Right lobe of liver (tissue), 6 donors: Measurements from ENCODE around the gene TMEM132D. TPM values are rescaled to one million over a fixed set of nuclear protein-coding genes. Genes with fewer than 3 reads are reported as not detected.

Source experiments
- ATAC-seq, 4 donors: fragments of 200-7000 bp; cut with Tn5 transposase; one replicate each; pipeline ENCODE4 v1.9.1; 2020; ENCODE audit warnings: mild to moderate bottlenecking in 4 of 4, moderate library complexity in 4 of 4
- DNase-seq, 3 donors: peaks; one replicate each; pipeline ENCODE4 v3.0.0-alpha.2; 2020
- H3K27ac ChIP-seq, 3 donors: fragments of 200-600 bp; one replicate each; pipeline ENCODE4 v1.8.0; 2022
- H3K27me3 ChIP-seq, 2 donors: fragments of 200-600 bp; one replicate each; pipeline ENCODE4 v1.8.0; 2022
- H3K36me3 ChIP-seq, 4 donors: fragments of 200-600 bp; sonication (generic) in 1 of 4; one replicate each; pipeline versions ENCODE4 v1.5.1 to v1.8.0; 2017 to 2022; ENCODE audit warnings: control low read depth in 1 of 4
- H3K4me1 ChIP-seq, 4 donors: fragments of 200-600 bp; sonication (generic) in 1 of 4; one replicate each; pipeline versions ENCODE4 v1.5.1 to v1.8.0; 2017 to 2022; ENCODE audit warnings: control low read depth in 1 of 4
- H3K4me3 ChIP-seq, 3 donors: fragments of 200-600 bp; one replicate each; pipeline ENCODE4 v1.8.0; 2022
- H3K9me3 ChIP-seq, 4 donors: fragments of 200-600 bp; sonication (generic) in 1 of 4; one replicate each; pipeline versions ENCODE4 v1.5.1 to v1.8.0; 2017 to 2022; ENCODE audit warnings: control low read depth in 1 of 4
- CTCF ChIP-seq, 4 donors: fragments of 200-600 bp in 3 of 4; fragments of 450-650 bp in 1 of 4; IDR thresholded peaks; one replicate each; pipeline versions ENCODE4 v1.5.1 to v1.8.0; 2016 to 2022; ENCODE audit warnings: antibody characterized with exemption in 4 of 4, mild to moderate bottlenecking in 2 of 4
- POLR2A ChIP-seq: fragments of 450-650 bp; IDR thresholded peaks from one replicate; pipeline ENCODE4 v1.6.1; 2017; ENCODE audit warnings: antibody characterized with exemption, mild to moderate bottlenecking
- WGBS: methylation state at CpG from one replicate; pipeline ENCODE4 v1.1.6; 2018; ENCODE audit warnings: low coverage, low lambda C conversion rate; ENCODE audit not compliant: insufficient coverage; ENCODE audit errors: missing lambda C conversion rate; 5-methylcytosine and 5-hydroxymethylcytosine counted together
- intact Hi-C, 2 donors: fragments of 100-400 bp; cut with DNase I; formaldehyde crosslinking; loops; one replicate each; pipeline versions ENCODE4 v1.11.2 to v1.14.1; 2022
- total RNA-seq, 6 experiments: library from RNA; depleted of rRNA in 2 of 6; stranded (reverse); fragments of >200 nt in 2 of 6; fragmentation: NEBNext Ultra II Directional in 3 of 6; extraction: Animal tissue kit (Norgen Biotek cat#: 25700) in 3 of 6; gene quantifications; one replicate each; pipeline versions ENCODE4 v1.1.0 to v1.2.4, GENCODE V29; 2016 to 2023
- donor health status: DM: no; HTN: yes; CAD: no.
- donor health status: DM: no; HTN: no; CAD: no.
- donor health status: DM: no; HTN: no; CAD: no.
- donor health status: DM: no; HTN: yes; CAD: no.
- donor health status: DM: no; HTN: yes; CAD: no.

Gene TMEM132D
- total RNA-seq, 6 experiments from 2014 or later: 0.10 to 0.35 (median 0.33) TPM; not detected in 3

GRCh38 chr12:129558036-129558435 lies 345.8 kb downstream of the TMEM132D start:
- Histone ChIP-seq H3K27ac (no peak overlapping the region), H3K4me3 (no peak overlapping the region), H3K36me3 (no peaks in the 10 kb centered on the region), H3K9me3 (no peaks in the 10 kb centered on the region), H3K4me1 (no peaks in the 10 kb centered on the region), H3K27me3 (no peaks in the 10 kb centered on the region)
- ATAC-seq: no peak
- WGBS: 29% methylated on average over 2 of the region's 2 CpGs
- no peak for DNase-seq
- TF ChIP-seq POLR2A (no peak), CTCF (IDR thresholded peaks at IDR 0.05) (no peak)
- intact Hi-C loops: no loop called here

GRCh38 chr12:129556082-129556481 lies 347.7 kb downstream of the TMEM132D start:
- DNase-seq (no peak), ATAC-seq (no peak)
- no peak overlapping the region for H3K4me3 ChIP-seq
- 53% methylated on average over 9 of the region's 9 CpGs for WGBS
- intact Hi-C loops: no loop called here
- no peaks in the 10 kb centered on the region for H3K27me3 ChIP-seq
- no peak overlapping the region for H3K27ac ChIP-seq
- H3K36me3 ChIP-seq: no peaks in the 10 kb centered on the region
- no peaks in the 10 kb centered on the region for H3K9me3 ChIP-seq
- no peaks in the 10 kb centered on the region for H3K4me1 ChIP-seq
- no peak for TF ChIP-seq CTCF (IDR thresholded peaks at IDR 0.05)

GRCh38 chr12:129552996-129553750 lies 350.7 kb downstream of the TMEM132D start:
- Histone ChIP-seq H3K4me3 (no peak overlapping the region), H3K4me1 (no peaks in the 10 kb centered on the region), H3K36me3 (no peaks in the 10 kb centered on the region), H3K9me3 (no peaks in the 10 kb centered on the region), H3K27ac (no peak overlapping the region), H3K27me3 (no peaks in the 10 kb centered on the region)
- DNase-seq: no peak
- TF ChIP-seq CTCF (IDR thresholded peaks at IDR 0.05): no peak
- no peak for TF ChIP-seq POLR2A
- intact Hi-C loops: no loop called here
- WGBS: 62% methylated on average over 13 of the region's 19 CpGs
- ATAC-seq: no peak

- H3K27ac ChIP-seq: no peak overlapping the region
- 34% methylated on average over 3 of the region's 3 CpGs for WGBS
- H3K27me3 ChIP-seq: no peaks in the 10 kb centered on the region
Measured at GRCh38 chr12:129551441-129551840, 352.4 kb downstream of the TMEM132D start.

More at GRCh38 chr12:129551441-129551840, 352.4 kb downstream of the TMEM132D start:
- TF ChIP-seq POLR2A (no peak), CTCF (IDR thresholded peaks at IDR 0.05) (no peak)
- ATAC-seq: no peak
- no peak for DNase-seq
- Histone ChIP-seq H3K4me1 (no peaks in the 10 kb centered on the region), H3K9me3 (no peaks in the 10 kb centered on the region), H3K4me3 (no peak overlapping the region), H3K36me3 (no peaks in the 10 kb centered on the region)
- intact Hi-C loops: no loop called here
